Measurements from ENCODE around the gene OR2T4. TPM values are rescaled to one million over a fixed set of nuclear protein-coding genes. Genes with fewer than 3 reads are reported as not detected.

OR2T4 gene, protein sequence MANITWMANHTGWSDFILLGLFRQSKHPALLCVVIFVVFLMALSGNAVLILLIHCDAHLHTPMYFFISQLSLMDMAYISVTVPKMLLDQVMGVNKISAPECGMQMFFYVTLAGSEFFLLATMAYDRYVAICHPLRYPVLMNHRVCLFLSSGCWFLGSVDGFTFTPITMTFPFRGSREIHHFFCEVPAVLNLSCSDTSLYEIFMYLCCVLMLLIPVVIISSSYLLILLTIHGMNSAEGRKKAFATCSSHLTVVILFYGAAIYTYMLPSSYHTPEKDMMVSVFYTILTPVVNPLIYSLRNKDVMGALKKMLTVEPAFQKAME
- polyA plus RNA-seq (ENCODE audit: insufficient read length in 3 of 3) = not detected
- long read RNA-seq, donor 1 = 0 reads
- long read RNA-seq, donor 2 = 0 reads
- long read RNA-seq, donor 3 = 0 reads
- long read RNA-seq, donor 4 = 0 reads
- long read RNA-seq, donor 5 = 0 reads
- long read RNA-seq, donor 6 = 0 reads
- long read RNA-seq, donor 7 = 0 reads
- long read RNA-seq, donor 8 = 0 reads
- long read RNA-seq, donor 9 = 0 reads
- long read RNA-seq, donor 10 = 0 reads
- long read RNA-seq, donor 11 = 0 reads
- long read RNA-seq, donor 12 = 0 reads
- long read RNA-seq, donor 13 = 0 reads
- long read RNA-seq, donor 14 = 0 reads
- long read RNA-seq, donor 15 = 0 reads
- long read RNA-seq, donor 16 = 0 reads

DNA sequence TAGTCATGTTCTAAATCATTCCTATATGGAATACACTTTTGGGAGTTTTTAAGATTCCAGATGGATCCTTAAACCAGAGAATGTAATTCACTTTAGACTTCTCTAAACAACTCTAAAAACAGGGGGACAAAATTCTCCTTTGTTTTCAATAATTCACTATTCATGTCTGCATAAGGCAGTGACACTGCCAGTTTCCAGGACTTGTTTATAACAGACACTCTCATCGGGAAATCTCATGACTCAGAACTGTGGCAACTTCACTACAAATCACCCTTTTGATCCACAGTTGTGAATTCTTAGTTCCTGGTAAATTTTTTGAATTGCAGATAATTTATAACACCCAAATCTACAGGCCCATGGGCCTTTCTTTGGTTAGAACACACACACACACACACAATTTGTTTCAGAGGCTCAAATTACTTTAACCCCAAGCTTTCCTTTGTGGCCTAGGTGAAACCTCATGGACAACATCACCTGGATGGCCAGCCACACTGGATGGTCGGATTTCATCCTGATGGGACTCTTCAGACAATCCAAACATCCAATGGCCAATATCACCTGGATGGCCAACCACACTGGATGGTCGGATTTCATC lies at the start of gene OR2T4:
OR2T4 (plus strand) TSS at position 545 of the 595 bp plus-strand sequence; CDS start at position 545, 0 bp downstream.
- no peak for DNase-seq (ENCODE audit: extremely low read depth in 1 of 11, low read depth in 9 of 11, low spot score in 4 of 11)

- DNase-seq (ENCODE audit: extremely low read depth in 1 of 11, low read depth in 9 of 11, low spot score in 4 of 11) = no peak
Measured at GRCh38 chr1:248316796-248317195, 44.7 kb upstream of the OR2T4 start.

DNA sequence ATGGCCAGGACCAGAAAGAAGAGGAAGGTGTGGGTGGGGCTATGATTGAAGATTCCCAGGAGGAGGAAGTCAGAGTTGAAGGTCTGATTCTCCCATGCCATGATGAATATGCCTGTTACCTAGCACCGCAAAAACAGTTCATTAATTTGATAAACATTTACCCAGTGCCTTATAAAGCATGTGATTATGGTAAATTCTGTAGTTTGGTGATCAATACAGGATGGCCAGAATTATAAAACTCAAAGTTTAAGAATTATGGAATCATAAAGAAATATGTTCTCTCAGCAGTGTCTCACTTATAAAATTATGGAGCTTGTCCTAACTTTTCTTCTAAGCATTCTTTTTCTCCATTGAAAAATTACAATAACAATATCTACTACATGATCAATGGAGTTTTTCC lies 37.0 kb upstream of the OR2T4 start, which contains the start of gene OR2M7:
OR2M7 (minus strand) TSS at position 101 of the 400 bp plus-strand sequence; CDS start at position 101, 0 bp downstream.
- no peak for DNase-seq (ENCODE audit: extremely low read depth in 1 of 11, low read depth in 9 of 11, low spot score in 4 of 11)

DNA sequence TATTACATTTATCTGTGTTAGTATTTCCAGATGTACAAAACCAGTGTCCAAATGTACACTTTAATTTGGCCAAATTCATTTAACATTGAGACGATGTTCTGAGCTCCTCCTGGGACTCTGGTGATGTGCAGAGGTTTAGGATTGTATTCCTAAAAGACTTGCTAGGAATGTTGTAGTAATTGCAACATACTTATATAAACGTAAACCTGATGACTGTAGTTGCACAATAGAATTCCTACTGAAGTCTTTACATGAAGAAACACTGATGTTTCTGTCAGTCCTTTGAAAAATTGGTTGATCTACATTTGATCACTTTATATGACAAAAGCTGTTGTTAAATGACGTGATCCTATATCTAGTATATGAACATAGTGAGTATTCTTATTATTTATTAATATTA lies 18.0 kb upstream of the OR2T4 start:
- no peak for DNase-seq (ENCODE audit: extremely low read depth in 1 of 11, low read depth in 9 of 11, low spot score in 4 of 11)

- no peak for DNase-seq (ENCODE audit: extremely low read depth in 1 of 11, low read depth in 9 of 11, low spot score in 4 of 11)
Measured at GRCh38 chr1:248348475-248348874, 13.0 kb upstream of the OR2T4 start, which contains the start of gene OR14C36. TSS of gene OR14C36 (plus strand) at chr1:248348775. CDS start at chr1:248348775, 0 bp downstream.

DNA sequence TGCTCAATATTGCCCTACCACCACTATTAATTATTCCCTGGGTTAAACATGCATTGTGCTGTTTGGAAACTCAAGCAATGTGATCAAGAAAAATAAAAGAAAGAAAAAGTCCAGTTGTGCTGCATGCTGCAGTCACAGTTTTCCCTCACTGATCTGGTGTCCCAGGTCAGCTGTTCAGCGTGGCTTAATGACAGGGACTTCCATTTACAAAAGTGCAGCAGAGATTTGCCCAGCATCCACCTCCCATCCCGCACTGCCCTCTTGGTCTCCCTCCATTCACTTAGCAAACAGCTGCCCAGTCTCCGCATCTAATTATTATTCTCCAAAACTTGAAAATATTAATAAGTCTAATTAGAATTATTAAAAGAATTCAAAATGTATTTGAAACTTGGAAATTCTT lies 2.0 kb upstream of the OR2T4 start:
- DNase-seq (ENCODE audit: extremely low read depth in 1 of 11, low read depth in 9 of 11, low spot score in 4 of 11) = no peak

GRCh38 chr1:248366609-248367008 lies 5.1 kb downstream of the OR2T4 start:
- DNase-seq (ENCODE audit: extremely low read depth in 1 of 11, low read depth in 9 of 11, low spot score in 4 of 11) = no peak

DNA sequence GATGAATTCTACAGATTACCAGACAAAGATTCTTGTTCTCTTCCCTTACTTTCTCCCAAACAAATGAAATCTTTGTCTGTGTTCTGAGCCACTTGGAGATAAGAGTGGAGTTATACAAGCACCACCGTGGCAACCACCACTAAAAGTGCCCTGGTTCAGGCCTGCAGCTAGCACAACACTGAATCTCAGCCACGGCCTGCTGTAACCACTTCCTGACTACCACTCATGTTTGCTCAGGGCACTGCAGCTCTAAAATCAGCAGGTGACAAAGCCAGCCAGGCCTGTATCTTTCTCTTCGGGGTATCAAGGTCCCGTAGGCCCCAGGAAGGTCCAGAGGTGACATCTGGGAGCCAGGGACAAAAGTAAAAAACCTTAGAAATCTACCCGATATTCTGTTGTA lies 10.9 kb downstream of the OR2T4 start:
- no peak for DNase-seq (ENCODE audit: extremely low read depth in 1 of 11, low read depth in 9 of 11, low spot score in 4 of 11)

DNA sequence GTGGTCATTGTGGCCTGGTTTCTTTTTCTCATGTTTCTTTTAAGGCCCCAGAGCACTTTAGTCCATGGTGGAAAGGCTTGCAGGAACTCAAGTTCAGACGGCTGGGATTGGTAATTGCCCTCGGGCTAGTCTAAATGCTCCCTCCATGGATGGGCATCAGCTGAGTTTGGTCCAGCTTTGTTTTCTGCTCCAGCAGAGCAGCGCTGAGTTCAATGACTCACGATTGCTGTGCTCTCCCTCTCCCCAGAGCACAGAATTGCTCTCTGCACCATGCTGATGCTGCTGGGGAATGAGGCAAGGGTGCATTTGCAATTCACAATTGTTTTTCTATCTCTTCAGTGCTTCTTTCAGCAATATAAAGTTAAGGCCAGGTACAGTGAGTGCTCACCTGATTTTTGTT lies 12.3 kb downstream of the OR2T4 start:
- DNase-seq (ENCODE audit: extremely low read depth in 1 of 11, low read depth in 9 of 11, low spot score in 4 of 11) = no peak

DNA sequence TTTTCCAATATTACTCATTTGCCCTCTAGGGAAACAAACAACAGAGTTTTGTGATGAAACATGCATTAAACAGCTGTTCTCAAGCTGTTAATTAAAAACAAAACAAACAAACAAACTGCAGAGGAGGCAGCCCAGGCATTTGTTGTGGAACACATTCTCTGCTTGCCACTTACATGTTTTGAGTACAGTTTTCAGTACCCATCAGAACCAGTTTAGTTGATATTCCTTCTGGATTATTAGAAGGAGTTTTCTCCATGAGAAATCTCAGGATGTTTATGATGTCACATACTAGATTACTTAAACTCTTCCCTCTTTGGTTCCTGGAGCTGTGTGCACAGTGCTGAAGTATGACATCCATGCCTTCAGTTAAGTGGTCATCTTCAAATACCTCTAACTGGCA lies 14.0 kb downstream of the OR2T4 start, which contains the start of gene OR2T6:
OR2T6 (plus strand) TSS at position 301 of the 400 bp plus-strand sequence. CDS start 11,863 bp downstream, outside the sequence.
- DNase-seq (ENCODE audit: extremely low read depth in 1 of 11, low read depth in 9 of 11, low spot score in 4 of 11) = no peak

DNA sequence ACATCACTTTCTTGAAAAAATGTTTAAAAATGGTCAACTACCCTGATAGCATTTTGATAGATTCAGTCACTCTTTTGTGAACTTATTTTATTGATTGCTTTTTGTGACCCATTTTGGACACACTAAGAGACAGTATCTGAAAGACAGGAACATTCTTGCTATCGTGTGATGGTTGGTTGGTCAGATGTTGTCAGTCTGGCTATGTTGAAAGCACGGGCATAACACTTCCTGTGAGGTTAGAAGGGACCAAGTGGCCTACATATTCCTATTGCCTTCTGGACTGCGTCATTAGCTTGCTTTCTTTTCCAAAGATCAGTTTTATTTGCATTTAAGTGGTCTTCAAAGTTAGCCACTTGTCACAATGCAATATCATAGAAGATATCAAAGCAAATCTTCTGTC lies 15.5 kb downstream of the OR2T4 start:
- no peak for DNase-seq (ENCODE audit: extremely low read depth in 1 of 11, low read depth in 9 of 11, low spot score in 4 of 11)

- DNase-seq (ENCODE audit: extremely low read depth in 1 of 11, low read depth in 9 of 11, low spot score in 4 of 11) = no peak
Measured at GRCh38 chr1:248380854-248381253, 19.4 kb downstream of the OR2T4 start.

GRCh38 chr1:248388426-248388825 lies 27.0 kb downstream of the OR2T4 start:
- no peak for DNase-seq (ENCODE audit: extremely low read depth in 1 of 11, low read depth in 9 of 11, low spot score in 4 of 11)

- no peak for DNase-seq (ENCODE audit: extremely low read depth in 1 of 11, low read depth in 9 of 11, low spot score in 4 of 11)
Measured at GRCh38 chr1:248393050-248393449, 31.6 kb downstream of the OR2T4 start.

- DNase-seq (ENCODE audit: extremely low read depth in 1 of 11, low read depth in 9 of 11, low spot score in 4 of 11) = no peak
Measured at GRCh38 chr1:248402748-248403147, 41.3 kb downstream of the OR2T4 start, which contains the start of gene OR2T1. TSS of gene OR2T1 (plus strand) at chr1:248403048. CDS start at chr1:248406148, 3,100 bp downstream.

- peak in 3 of 11 donors; percentile 1 to 3 (median 3) for DNase-seq (ENCODE audit: extremely low read depth in 1 of 11, low read depth in 9 of 11, low spot score in 4 of 11)
Measured at GRCh38 chr1:248404024-248404423, 42.6 kb downstream of the OR2T4 start.

DNA sequence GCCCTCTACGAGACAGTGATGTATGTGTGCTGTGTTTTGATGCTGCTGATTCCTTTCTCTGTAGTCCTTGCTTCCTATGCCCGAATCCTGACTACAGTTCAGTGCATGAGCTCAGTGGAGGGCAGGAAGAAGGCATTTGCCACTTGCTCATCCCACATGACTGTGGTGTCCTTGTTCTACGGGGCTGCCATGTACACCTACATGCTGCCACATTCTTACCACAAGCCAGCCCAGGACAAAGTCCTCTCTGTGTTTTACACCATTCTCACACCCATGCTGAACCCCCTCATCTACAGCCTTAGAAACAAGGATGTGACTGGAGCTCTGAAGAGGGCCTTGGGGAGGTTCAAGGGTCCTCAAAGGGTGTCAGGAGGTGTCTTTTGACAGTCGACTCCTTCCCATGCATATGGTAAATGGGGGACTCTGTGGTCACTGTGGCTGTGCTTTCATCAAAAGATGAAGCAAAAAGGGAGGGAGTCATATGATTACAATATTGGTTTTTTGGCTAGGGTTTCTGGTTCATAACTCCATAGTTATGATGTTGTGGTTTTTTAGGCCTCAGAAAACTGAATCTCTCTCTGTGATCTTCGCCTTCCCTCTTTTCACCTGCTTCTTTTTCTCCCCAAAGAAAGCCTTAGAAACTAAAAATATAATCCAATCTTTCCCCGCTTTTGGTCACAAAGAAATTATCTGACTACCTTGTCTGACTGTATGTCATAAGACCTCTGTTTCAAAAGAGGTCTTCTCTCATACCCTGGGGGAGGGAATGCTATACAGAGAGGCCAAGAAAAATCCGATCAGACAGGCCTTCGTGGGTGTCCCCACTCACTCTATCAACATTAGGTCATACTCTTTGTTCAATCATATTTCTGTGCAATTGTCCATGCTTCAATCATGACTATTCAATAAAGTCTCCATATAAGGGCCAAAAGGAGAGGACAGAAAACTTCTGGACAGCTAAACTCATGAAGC lies 45.5 kb downstream of the OR2T4 start:
- DNase-seq (ENCODE audit: extremely low read depth in 1 of 11, low read depth in 9 of 11, low spot score in 4 of 11) = no peak
